Breast epithelium (tissue), 3 donors: ENCODE results near the gene YKT6.

Source experiments
- POLR2A ChIP-seq: fragments of 450-650 bp; IDR thresholded peaks from one replicate; pipeline ENCODE4 v1.6.1; 2016; ENCODE audit warnings: antibody characterized with exemption, mild to moderate bottlenecking, moderate library complexity
- POLR2AphosphoS5 ChIP-seq, 3 donors: sonication (generic); formaldehyde crosslinking; IDR thresholded peaks; one replicate each; pipeline ENCODE4 v1.6.1; 2017; ENCODE audit warnings: antibody characterized with exemption in 3 of 3
- TF ChIP-seq, protein P1 (sequence below), 3 donors: fragments of 450-650 bp; IDR thresholded peaks; one replicate each; pipeline ENCODE4 v1.5.1; 2016 to 2017; ENCODE audit warnings: antibody characterized with exemption in 3 of 3, mild to moderate bottlenecking in 3 of 3, moderate library complexity in 3 of 3

- no peak for TF ChIP-seq POLR2A
- TF ChIP-seq, protein P1, sequence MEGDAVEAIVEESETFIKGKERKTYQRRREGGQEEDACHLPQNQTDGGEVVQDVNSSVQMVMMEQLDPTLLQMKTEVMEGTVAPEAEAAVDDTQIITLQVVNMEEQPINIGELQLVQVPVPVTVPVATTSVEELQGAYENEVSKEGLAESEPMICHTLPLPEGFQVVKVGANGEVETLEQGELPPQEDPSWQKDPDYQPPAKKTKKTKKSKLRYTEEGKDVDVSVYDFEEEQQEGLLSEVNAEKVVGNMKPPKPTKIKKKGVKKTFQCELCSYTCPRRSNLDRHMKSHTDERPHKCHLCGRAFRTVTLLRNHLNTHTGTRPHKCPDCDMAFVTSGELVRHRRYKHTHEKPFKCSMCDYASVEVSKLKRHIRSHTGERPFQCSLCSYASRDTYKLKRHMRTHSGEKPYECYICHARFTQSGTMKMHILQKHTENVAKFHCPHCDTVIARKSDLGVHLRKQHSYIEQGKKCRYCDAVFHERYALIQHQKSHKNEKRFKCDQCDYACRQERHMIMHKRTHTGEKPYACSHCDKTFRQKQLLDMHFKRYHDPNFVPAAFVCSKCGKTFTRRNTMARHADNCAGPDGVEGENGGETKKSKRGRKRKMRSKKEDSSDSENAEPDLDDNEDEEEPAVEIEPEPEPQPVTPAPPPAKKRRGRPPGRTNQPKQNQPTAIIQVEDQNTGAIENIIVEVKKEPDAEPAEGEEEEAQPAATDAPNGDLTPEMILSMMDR (IDR thresholded peaks at IDR 0.05) = no peak
- no peak for TF ChIP-seq POLR2AphosphoS5 (IDR thresholded peaks at IDR 0.05)
Measured at GRCh38 chr7:44182827-44183226, 18.0 kb upstream of the YKT6 start.
